ENCODE results near the gene GNPTAB. TPM values are rescaled to one million over a fixed set of nuclear protein-coding genes. Genes with fewer than 3 reads are reported as not detected.

GNPTAB gene
- total RNA-seq, 1 experiment from 2014 or later = 40.8 TPM

DNA sequence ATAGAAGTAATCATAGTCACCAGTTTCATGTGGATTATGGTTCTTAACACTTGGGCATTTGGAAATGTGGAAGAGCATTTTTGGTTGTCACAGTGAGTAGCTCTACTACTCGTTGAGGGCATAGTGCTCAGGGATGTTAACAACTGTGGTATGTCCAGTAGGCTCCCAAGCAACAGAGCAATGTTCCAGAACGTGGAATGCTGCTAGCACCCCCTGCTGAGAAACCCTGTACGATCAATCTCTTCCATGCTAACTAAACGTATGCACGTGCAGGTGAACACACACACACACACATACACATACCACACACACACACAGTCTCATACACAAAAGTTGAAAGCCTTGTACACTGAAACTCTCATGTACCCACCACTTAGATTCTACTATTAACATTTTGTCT is 16.6 kb upstream of the GNPTAB start:
- BruUV-seq (replicated peaks) = no TSS peak
- DNase-seq (ENCODE audit: low read depth, low spot score) (no peak), ATAC-seq (no peak)
- intact Hi-C loops (cut with micrococcal nuclease; ENCODE audit: unreplicated experiment) = no loop called here
- H3K9me3 ChIP-seq (ENCODE audit: control insufficient read depth, insufficient read depth, low read depth, low read length) = no peaks in the 10 kb centered on the region
- H3K4me3 ChIP-seq (ENCODE audit: low read depth in 2 of 2, low read length in 2 of 2) = no peak overlapping the region
- CTCF ChIA-PET = no interaction called here
- no peaks in the 10 kb centered on the region for H3K27me3 ChIP-seq (ENCODE audit: control insufficient read depth, insufficient read depth, low read length)
- in situ Hi-C loops (cut with HindIII; ENCODE audit: low pct_unique_long_range_greater_than_20kb, low sequenced_read_pairs) = no loop called here
- H3K36me3 ChIP-seq (ENCODE audit: control insufficient read depth, insufficient read depth, low read length) = no peaks in the 10 kb centered on the region
- no peaks in the 10 kb centered on the region for H3K4me1 ChIP-seq (ENCODE audit: control insufficient read depth, insufficient read depth, low read length)
- TF ChIP-seq TCF7L2 (IDR thresholded peaks at IDR 0.05; ENCODE audit: low read depth, low read length) = no peak
- TF ChIP-seq, protein P1, sequence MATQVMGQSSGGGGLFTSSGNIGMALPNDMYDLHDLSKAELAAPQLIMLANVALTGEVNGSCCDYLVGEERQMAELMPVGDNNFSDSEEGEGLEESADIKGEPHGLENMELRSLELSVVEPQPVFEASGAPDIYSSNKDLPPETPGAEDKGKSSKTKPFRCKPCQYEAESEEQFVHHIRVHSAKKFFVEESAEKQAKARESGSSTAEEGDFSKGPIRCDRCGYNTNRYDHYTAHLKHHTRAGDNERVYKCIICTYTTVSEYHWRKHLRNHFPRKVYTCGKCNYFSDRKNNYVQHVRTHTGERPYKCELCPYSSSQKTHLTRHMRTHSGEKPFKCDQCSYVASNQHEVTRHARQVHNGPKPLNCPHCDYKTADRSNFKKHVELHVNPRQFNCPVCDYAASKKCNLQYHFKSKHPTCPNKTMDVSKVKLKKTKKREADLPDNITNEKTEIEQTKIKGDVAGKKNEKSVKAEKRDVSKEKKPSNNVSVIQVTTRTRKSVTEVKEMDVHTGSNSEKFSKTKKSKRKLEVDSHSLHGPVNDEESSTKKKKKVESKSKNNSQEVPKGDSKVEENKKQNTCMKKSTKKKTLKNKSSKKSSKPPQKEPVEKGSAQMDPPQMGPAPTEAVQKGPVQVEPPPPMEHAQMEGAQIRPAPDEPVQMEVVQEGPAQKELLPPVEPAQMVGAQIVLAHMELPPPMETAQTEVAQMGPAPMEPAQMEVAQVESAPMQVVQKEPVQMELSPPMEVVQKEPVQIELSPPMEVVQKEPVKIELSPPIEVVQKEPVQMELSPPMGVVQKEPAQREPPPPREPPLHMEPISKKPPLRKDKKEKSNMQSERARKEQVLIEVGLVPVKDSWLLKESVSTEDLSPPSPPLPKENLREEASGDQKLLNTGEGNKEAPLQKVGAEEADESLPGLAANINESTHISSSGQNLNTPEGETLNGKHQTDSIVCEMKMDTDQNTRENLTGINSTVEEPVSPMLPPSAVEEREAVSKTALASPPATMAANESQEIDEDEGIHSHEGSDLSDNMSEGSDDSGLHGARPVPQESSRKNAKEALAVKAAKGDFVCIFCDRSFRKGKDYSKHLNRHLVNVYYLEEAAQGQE (IDR thresholded peaks at IDR 0.05; ENCODE audit: insufficient read depth in 1 of 2, low read depth in 2 of 2, low read length in 1 of 2) = no peak
- TF ChIP-seq SIN3A (IDR thresholded peaks at IDR 0.05; ENCODE audit: borderline replicate concordance, insufficient read depth, low read depth, low read length) = no peak
- TF ChIP-seq POLR2AphosphoS5 (IDR thresholded peaks at IDR 0.05; ENCODE audit: low read depth, low read length) = no peak
- TF ChIP-seq CTCF (IDR thresholded peaks at IDR 0.05) = no peak
- POLR2A ChIA-PET = interaction anchor here (0.5 kb wide), 1 partner anchor 26 kb away, joined by 13 read pairs; no protein-coding TSS in a partner anchor
- no peak overlapping the region for H3K27ac ChIP-seq (ENCODE audit: low read length)

- Histone ChIP-seq H3K36me3 (ENCODE audit: control insufficient read depth, insufficient read depth, low read length) (no peaks in the 10 kb centered on the region), H3K9me3 (ENCODE audit: control insufficient read depth, insufficient read depth, low read depth, low read length) (no peaks in the 10 kb centered on the region), H3K4me3 (ENCODE audit: low read depth in 2 of 2, low read length in 2 of 2) (no peak overlapping the region), H3K27ac (ENCODE audit: low read length) (no peak overlapping the region), H3K4me1 (ENCODE audit: control insufficient read depth, insufficient read depth, low read length) (no peaks in the 10 kb centered on the region), H3K27me3 (ENCODE audit: control insufficient read depth, insufficient read depth, low read length) (no peaks in the 10 kb centered on the region)
- ChIA-PET POLR2A (no interaction called here), CTCF (no interaction called here)
- intact Hi-C loops (cut with micrococcal nuclease; ENCODE audit: unreplicated experiment) = no loop called here
- in situ Hi-C loops (cut with HindIII; ENCODE audit: low pct_unique_long_range_greater_than_20kb, low sequenced_read_pairs) = no loop called here
- DNase-seq (ENCODE audit: low read depth, low spot score) (no peak), ATAC-seq (no peak)
- BruUV-seq (replicated peaks) = no TSS peak
- no peak for TF ChIP-seq TCF7L2 (IDR thresholded peaks at IDR 0.05; ENCODE audit: low read depth, low read length)
Measured at GRCh38 chr12:101845137-101845711, 14.5 kb upstream of the GNPTAB start.

GRCh38 chr12:101841069-101841468 is 10.3 kb upstream of the GNPTAB start:
- CTCF ChIA-PET = interaction anchor here (1.7 kb wide), 1 partner anchor 11 kb away, joined by 3 read pairs; no protein-coding TSS in a partner anchor
- H3K27me3 ChIP-seq (ENCODE audit: control insufficient read depth, insufficient read depth, low read length) = no peaks in the 10 kb centered on the region
- TF ChIP-seq CTCF (IDR thresholded peaks at IDR 0.05) (no peak), POLR2AphosphoS5 (IDR thresholded peaks at IDR 0.05; ENCODE audit: low read depth, low read length) (no peak), SIN3A (IDR thresholded peaks at IDR 0.05; ENCODE audit: borderline replicate concordance, insufficient read depth, low read depth, low read length) (no peak), TCF7L2 (IDR thresholded peaks at IDR 0.05; ENCODE audit: low read depth, low read length) (no peak)
- TF ChIP-seq, protein P1 (IDR thresholded peaks at IDR 0.05; ENCODE audit: insufficient read depth in 1 of 2, low read depth in 2 of 2, low read length in 1 of 2) = no peak
- no TSS peak for BruUV-seq (replicated peaks)
- in situ Hi-C loops (cut with HindIII; ENCODE audit: low pct_unique_long_range_greater_than_20kb, low sequenced_read_pairs) (no loop called here), intact Hi-C loops (cut with micrococcal nuclease; ENCODE audit: unreplicated experiment) (no loop called here)
- no peaks in the 10 kb centered on the region for H3K9me3 ChIP-seq (ENCODE audit: control insufficient read depth, insufficient read depth, low read depth, low read length)
- ATAC-seq (no peak), DNase-seq (ENCODE audit: low read depth, low spot score) (no peak)
- POLR2A ChIA-PET = no interaction called here
- no peak overlapping the region for H3K27ac ChIP-seq (ENCODE audit: low read length)
- H3K36me3 ChIP-seq (ENCODE audit: control insufficient read depth, insufficient read depth, low read length) = no peaks in the 10 kb centered on the region
- H3K4me3 ChIP-seq (ENCODE audit: low read depth in 2 of 2, low read length in 2 of 2) = no peak overlapping the region
- no peaks in the 10 kb centered on the region for H3K4me1 ChIP-seq (ENCODE audit: control insufficient read depth, insufficient read depth, low read length)

Measured in Panc1 (cell line).